Hepatocyte (in vitro differentiated cells): ENCODE measurements around the gene OLFM1.

ENCODE experiments used
- EZH2phosphoT487 ChIP-seq: fragments of 200-600 bp; sonication (generic); IDR thresholded peaks from one replicate; pipeline ENCODE4 v1.6.1; 2018; ENCODE audit warnings: antibody characterized with exemption, mild to moderate bottlenecking, low read depth, moderate library complexity; ENCODE audit not compliant: unreplicated experiment, severe bottlenecking
- TF ChIP-seq, protein P1 (sequence below): fragments of 200-600 bp; sonication (generic); IDR thresholded peaks from 2 replicates; pipeline ENCODE4 v1.5.1; 2016; ENCODE audit warnings: antibody characterized with exemption, mild to moderate bottlenecking; ENCODE audit not compliant: poor library complexity

DNA sequence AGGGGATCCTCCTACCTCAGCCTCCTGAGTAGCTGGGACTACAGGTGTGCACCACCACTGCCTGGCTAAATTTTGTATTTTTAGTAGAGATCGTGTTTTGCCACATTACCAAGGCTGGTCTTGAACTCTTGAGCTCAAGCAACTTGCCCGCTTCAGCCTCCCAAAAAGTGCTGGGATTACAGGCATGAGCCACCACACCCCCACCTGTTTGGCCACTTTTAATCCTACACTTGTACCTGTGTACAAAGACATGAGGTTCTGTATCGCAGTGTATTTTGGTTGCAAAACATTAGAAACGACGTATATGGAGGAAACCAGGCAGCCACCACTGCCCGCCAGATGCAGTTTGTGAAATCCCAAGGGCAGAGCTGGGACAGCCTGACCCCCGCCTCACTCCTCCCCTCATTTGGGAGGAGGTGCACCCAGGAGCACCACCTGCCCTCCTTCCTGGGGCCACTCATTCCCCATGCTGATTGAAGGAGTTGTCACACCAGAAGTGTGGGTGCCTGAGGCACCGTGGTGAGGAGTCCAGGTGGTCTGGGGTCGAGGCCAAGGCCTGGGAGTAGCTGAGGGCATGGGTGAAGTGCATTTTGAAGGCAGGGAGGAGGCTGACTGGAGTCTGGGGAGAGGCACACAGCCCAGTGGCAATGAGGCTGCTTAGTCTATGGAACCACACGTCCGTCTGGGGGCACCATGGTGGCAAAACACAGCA lies 39.3 kb upstream of the OLFM1 start:
- TF ChIP-seq, protein P1, sequence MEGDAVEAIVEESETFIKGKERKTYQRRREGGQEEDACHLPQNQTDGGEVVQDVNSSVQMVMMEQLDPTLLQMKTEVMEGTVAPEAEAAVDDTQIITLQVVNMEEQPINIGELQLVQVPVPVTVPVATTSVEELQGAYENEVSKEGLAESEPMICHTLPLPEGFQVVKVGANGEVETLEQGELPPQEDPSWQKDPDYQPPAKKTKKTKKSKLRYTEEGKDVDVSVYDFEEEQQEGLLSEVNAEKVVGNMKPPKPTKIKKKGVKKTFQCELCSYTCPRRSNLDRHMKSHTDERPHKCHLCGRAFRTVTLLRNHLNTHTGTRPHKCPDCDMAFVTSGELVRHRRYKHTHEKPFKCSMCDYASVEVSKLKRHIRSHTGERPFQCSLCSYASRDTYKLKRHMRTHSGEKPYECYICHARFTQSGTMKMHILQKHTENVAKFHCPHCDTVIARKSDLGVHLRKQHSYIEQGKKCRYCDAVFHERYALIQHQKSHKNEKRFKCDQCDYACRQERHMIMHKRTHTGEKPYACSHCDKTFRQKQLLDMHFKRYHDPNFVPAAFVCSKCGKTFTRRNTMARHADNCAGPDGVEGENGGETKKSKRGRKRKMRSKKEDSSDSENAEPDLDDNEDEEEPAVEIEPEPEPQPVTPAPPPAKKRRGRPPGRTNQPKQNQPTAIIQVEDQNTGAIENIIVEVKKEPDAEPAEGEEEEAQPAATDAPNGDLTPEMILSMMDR, result no peak
- TF ChIP-seq EZH2phosphoT487, result no peak
